Lung microvascular endothelial cell (primary cell): ENCODE measurements around the gene ZNF396. TPM values are rescaled to one million over a fixed set of nuclear protein-coding genes. Genes with fewer than 3 reads are reported as not detected.

ENCODE experiments used
- DNase-seq, 2 donors: peaks; one replicate each; pipeline versions ENCODE4 v3.0.0 to v3.0.0-alpha.2; 2010; ENCODE audit warnings: low read depth in 2 of 2
- total RNA-seq: library from RNA; depleted of rRNA; stranded (reverse); fragments of >200 nt; gene quantifications from 2 replicates; pipeline ENCODE4 v1.2.1, GENCODE V29; 2014

ZNF396 gene
- total RNA-seq = 0.22 and 0.60 TPM in 2 replicates

GRCh38 chr18:35376742-35377695 lies at the start of gene ZNF396:
Gene ZNF396 (minus strand): TSS chr18:35377337. CDS start chr18:35374292, 3,045 bp downstream.
- peak; percentile 52 to 62 for DNase-seq

GRCh38 chr18:35426786-35427185 lies 49.6 kb upstream of the ZNF396 start:
- DNase-seq = no peak

- peak in 1 of 2 donors; percentile 44 for DNase-seq
Observed at GRCh38 chr18:35424356-35424755, 47.2 kb upstream of the ZNF396 start.

- DNase-seq = no peak
Observed at GRCh38 chr18:35422237-35422636, 45.1 kb upstream of the ZNF396 start.

- DNase-seq = no peak
Observed at GRCh38 chr18:35418610-35419009, 41.5 kb upstream of the ZNF396 start.

GRCh38 chr18:35417223-35417622 lies 40.1 kb upstream of the ZNF396 start:
- no peak for DNase-seq

GRCh38 chr18:35415511-35416073 lies 38.5 kb upstream of the ZNF396 start:
- no peak for DNase-seq

GRCh38 chr18:35413163-35413511 lies 36.0 kb upstream of the ZNF396 start:
- DNase-seq = no peak

- no peak for DNase-seq
Observed at GRCh38 chr18:35411625-35412351, 34.7 kb upstream of the ZNF396 start.

GRCh38 chr18:35410561-35410960 lies 33.4 kb upstream of the ZNF396 start:
- DNase-seq = no peak

- DNase-seq = no peak
Observed at GRCh38 chr18:35409911-35410310, 32.8 kb upstream of the ZNF396 start.

- no peak for DNase-seq
Observed at GRCh38 chr18:35408843-35409261, 31.7 kb upstream of the ZNF396 start.

GRCh38 chr18:35407871-35408481 lies 30.8 kb upstream of the ZNF396 start:
- peak; percentile 80 to 84 for DNase-seq

- no peak for DNase-seq
Observed at GRCh38 chr18:35406666-35407065, 29.5 kb upstream of the ZNF396 start.

GRCh38 chr18:35397976-35398375 lies 20.8 kb upstream of the ZNF396 start:
- no peak for DNase-seq

GRCh38 chr18:35393716-35394115 lies 16.6 kb upstream of the ZNF396 start:
- no peak for DNase-seq

GRCh38 chr18:35392375-35392774 lies 15.2 kb upstream of the ZNF396 start:
- no peak for DNase-seq

GRCh38 chr18:35390951-35391700 lies 14.0 kb upstream of the ZNF396 start:
- no peak for DNase-seq

- no peak for DNase-seq
Observed at GRCh38 chr18:35389095-35389618, 12.0 kb upstream of the ZNF396 start.

GRCh38 chr18:35387152-35387571 lies 10.0 kb upstream of the ZNF396 start:
- DNase-seq = peak in 1 of 2 donors; percentile 23
